Stimulated activated naive CD4-positive, alpha-beta T cell treated with Interleukin-2 at 50 U/mL for 16 hours (primary cell): ENCODE results near the gene CRTAC1.

Experiments used
- DNase-seq: peaks from one replicate; lab custom pipeline; 2025; lab: John Stamatoyannopoulos, UW

CRTAC1 gene

GRCh38 chr10:97974526-97975525, 55.6 kb downstream of the CRTAC1 start:
- DNase-seq = no peak

- no peak for DNase-seq
Observed at GRCh38 chr10:97974100-97974499, 56.3 kb downstream of the CRTAC1 start.

GRCh38 chr10:97969538-97970079, 60.8 kb downstream of the CRTAC1 start:
- DNase-seq = no peak

DNA sequence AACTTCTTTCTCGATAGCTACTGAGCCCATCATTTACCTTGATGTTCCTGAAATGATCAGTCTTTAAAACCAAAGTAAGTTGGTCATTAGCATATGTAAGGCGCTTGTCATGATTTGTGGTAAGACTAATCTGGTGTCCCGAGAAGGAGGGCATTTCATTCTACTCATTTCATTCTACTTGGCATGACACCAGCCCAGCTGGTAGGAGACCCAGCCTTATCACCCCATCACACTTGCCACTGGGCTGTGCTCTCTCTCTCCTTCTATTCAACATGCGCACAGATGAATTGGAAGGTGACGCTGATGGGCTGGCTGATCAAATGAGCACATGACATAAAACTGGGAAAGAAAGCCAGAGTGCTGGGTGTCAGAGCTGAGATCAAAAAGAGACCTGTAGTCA, 65.7 kb downstream of the CRTAC1 start:
- DNase-seq = no peak

DNA sequence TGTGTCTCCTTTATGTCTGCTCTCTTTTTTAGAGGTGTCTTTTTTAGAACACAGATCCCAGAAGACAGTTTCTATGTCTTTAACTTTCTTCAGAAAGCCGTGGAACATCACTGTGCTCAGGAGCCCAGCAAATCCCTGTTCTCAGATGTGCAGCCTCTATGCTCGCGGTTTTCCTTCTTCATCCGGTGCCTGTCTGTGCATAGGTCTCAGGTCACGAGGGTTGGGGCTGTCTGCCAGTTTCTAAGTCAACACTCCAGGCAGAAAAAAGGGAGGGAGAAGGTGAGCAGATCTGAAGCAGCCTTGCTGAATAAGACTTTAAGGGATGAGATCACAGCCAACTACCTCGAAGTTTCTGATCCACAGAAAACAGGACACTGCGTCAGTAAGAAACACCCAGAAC, 68.5 kb downstream of the CRTAC1 start:
- no peak for DNase-seq

GRCh38 chr10:97960269-97961056, 70.0 kb downstream of the CRTAC1 start:
- DNase-seq = no peak

DNA sequence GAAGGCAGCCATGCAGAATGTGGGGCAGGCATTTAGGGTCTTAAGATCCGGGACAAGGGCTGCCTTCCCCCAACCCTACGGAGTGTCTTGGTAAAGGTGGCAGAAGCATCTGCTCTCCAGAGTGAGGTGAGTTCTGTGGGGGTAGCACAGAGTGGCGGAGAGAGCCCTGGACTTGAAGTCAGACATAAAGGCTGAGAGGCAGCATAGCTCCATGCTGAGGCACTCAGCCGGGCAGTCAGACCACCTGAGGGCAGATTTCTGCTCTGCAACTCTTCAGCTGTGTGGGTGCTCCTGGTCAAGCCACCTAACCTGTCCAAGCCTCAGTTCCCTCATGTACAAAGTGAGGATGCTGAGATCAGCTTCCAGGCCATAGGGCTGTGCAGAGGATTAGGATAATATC, 81.0 kb downstream of the CRTAC1 start:
- no peak for DNase-seq

GRCh38 chr10:97948822-97949221, 81.6 kb downstream of the CRTAC1 start:
- no peak for DNase-seq

DNA sequence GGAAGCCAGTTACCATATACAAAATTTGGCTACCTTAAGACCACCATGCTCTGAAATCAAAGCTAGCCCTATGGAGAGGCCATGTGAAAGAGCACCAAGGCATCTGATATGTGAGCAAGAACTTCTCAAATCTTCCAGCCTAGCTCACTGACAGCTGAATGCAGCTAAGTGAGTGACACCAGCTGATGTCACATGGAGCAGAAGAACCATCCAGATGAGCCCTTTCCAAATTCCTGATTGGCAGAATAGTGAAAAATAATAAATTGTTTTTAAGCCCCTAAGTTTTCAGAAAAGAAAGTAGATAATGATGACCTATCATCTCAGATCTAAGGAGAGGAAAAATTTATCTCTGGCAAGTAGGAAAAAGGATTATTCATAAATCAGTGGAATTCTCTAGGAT, 85.6 kb downstream of the CRTAC1 start:
- no peak for DNase-seq

DNA sequence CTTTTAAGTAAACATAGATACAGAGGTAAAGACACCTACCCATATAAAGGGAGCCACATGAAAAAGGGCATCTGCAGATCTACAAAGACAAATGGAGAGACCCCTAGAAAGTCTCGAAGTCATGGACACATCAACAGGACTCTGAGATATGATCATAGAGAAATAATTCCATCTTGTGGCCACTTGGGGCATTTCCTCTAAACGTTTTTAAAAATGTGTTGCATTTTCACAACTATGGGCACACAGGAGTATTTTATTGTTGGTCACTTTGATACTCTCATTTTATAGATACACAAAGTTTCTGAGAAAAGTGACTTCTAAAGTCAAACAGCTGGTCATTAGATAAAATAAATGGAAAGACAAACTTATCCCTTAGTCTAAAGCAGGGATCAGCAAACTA, 87.1 kb downstream of the CRTAC1 start:
- no peak for DNase-seq

DNA sequence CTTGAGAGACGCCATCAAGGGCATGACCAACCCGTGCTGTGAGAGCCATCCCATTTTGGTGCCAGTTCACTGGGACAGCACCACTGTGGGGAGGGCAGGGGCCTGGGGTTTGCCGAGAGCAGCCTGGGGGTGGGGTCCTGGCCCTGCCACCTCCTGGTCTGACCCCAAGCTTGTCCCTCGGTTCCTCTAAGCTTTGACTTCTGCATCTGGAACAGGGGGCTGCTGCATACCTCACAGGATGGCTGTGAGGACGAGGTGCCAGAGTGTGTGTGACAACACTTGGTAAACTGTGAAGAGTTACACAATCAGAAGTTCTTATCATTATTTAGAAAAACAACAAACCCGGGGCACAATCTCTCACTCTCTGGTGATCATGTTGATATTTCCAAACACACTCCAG, 89.9 kb downstream of the CRTAC1 start:
- DNase-seq = no peak

DNA sequence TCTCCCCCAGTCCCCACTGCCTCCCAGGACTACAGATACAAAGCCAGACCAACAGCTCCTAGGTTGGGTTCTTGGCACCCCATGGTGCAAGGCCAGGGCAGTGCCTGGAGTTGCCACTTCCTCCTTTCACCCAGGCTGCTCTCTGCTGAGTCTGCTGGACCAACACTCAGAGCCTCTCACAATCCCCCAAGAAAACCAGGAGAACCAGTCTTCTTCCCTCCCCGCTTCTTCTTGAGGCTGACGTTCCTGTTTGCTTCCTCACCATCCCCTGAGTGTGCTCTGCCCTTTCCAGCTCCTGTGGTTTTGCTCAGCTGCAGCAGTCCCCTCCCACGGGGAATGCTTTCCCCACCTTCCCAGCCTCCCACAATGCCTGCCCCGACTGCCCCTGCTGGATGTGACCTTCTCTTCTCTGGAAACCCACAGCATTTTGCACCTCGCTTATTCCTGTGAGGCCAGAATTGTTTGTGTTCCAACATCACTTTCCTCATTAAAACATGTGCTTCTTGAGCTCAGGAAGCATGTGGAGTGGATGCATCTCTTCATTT, 90.9 kb downstream of the CRTAC1 start:
- DNase-seq = no peak

DNA sequence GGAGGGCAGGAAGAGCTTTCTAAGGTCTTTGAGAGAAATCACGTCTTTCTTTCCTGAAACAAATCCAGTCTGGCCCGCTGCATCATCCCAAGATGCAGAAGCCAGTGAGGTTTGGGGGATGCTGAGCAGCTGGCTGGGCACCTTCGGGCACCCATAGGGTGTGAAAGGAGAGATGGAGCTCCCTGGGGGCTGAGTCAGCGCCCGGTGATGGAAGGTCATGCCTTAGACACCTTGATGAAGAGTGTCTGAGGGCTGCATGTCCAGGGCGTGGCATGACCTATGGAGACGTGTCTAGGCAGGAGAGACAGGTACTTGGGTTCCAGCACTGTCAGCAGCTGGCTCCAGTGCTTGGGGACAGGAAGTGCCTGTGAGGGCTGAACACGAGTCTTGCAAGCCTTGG, 92.5 kb downstream of the CRTAC1 start:
- no peak for DNase-seq

GRCh38 chr10:97937054-97937453, 93.4 kb downstream of the CRTAC1 start:
- DNase-seq = no peak

GRCh38 chr10:97936126-97936525, 94.3 kb downstream of the CRTAC1 start:
- DNase-seq = no peak

DNA sequence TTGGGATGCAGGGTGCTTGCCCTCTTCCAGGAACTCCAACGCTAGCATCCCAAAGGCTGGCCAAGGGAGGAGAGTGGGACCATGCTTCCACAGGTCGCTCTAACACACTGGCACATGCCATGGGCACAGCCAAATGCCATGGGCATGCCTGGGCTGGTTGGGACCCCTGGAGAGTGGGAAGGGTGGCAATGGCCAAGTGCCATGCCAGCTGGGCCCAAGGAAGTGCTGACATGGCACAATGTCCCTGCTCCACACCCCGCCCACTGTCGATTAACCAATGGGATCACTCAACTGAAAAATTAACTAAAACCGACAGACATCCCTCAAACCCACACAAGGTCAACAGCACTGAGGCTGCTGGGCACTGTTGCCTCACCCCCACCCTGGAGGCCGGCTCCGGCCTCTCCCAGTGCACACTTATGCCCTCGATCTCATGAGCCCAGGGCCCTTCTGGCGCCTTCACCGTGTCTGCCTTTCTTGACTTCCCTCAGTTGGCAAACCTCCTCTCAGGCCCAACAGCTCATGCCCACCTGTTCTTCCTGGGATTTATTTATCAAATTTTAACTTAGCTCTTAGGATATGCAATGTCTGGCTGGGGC, 97.4 kb downstream of the CRTAC1 start:
- no peak for DNase-seq

DNA sequence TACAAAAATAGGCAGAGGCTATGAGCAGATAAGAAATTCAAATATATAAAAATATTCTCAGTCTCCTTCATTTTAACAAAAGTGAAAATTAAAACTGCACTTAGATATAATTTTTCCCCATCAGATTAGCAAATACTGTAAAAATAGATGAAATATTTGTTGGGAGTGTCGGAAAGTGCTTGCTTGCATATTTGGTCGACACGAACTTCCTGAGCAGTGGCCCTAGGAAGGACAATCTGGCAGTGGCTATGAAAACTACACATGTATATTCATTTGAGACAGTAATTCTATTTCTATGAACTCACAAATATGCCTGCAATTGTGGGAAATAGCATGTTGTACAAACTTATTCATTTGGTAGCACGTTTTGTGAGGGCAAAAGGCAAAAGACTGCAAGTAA, 99.4 kb downstream of the CRTAC1 start:
- DNase-seq = no peak

DNA sequence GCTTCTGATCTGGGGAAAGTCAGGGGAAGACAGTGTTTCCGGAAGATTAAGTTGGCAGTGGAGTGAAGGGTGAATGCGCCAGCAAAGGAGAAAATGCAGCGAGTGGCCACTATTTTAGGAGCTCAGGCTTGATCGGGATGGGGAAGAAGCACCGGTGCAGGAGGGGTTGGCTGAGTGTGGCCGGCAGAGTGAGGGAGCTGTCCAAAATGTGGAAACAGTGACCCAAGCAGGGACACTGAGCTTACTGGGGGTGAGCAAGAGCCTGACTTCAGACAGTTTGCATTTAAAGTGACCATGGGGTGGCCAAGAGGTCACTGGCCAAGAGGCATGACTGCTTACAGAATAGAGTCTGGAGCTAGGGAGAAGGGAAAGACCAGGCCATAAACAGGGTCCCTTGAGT, 101.5 kb downstream of the CRTAC1 start:
- no peak for DNase-seq

- no peak for DNase-seq
Observed at GRCh38 chr10:97927622-97928021, 102.8 kb downstream of the CRTAC1 start.

DNA sequence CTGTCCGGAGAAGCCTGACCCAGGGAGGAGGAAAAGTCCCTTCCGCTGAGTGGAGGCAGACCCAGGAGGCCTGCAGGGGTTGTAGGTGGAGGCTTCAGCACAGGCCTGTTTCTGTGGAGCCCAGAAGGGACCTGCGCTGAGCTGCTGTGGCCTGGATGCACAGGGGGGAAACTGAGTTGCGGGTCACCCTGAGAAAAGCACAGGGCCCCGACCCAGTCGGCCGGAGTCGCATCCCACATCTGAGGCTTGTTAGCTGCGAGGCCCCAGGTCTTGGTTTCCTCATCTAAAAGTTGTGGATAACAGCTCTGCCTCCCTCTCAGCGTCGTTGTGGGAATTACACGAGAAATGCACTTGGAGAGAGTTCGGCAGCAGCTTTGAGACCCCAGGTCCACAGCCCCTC, 104.4 kb downstream of the CRTAC1 start:
- DNase-seq = no peak

- no peak for DNase-seq
Observed at GRCh38 chr10:97925308-97925938, 105.0 kb downstream of the CRTAC1 start.

DNA sequence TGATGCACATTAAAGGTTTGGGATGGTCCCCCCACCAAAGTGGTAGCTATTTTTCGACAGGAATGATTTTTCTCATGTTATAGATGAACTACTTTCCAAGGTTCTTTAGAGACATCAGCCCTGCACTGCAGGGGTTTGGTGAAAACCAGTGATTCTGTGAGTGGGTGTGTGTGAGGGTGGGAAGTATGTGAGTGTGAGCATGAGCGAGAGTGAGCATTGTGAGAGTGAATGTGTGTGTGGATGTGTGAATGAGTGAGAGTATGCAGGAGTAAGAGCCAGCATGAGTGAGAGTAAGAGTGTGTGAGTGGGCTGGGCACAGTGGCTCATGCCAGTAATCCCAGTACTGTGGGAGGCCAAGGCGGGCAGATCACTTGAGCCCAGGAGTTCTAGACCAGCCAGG, 105.7 kb downstream of the CRTAC1 start:
- DNase-seq = no peak
